HEK293 (cell line): ENCODE results near the gene HMG20A.
"Not testable (repeated sequence)": the region's sequence is repeated elsewhere in the genome, so short reads cannot be mapped to it uniquely, and the experiment has no call there.

Source experiments
- CTCF ChIA-PET: fragments of 350-600 bp; formaldehyde crosslinking; extraction: SDS; loops from one replicate; lab custom pipeline; 2021; ENCODE audit warnings: antibody characterized with exemption; lab: Yijun Ruan, JAX
- POLR2A ChIA-PET: fragments of 300-600 bp; formaldehyde crosslinking; extraction: SDS; loops from one replicate; lab custom pipeline; 2020; ENCODE audit warnings: antibody characterized with exemption, inconsistent platforms; lab: Yijun Ruan, JAX
- H3K27ac ChIP-seq: fragments of 200-500 bp; sonication (Bioruptor generic); 2 replicates; pipeline ENCODE4 v1.5.1; 2014; ENCODE audit warnings: low read depth, low read length, control low read depth, inconsistent platforms; ENCODE audit errors: extremely low read depth
- H3K36me3 ChIP-seq, 2 experiments: fragments of 200-500 bp in 1 of 2; sonication (Bioruptor generic) in 1 of 2; 1 replicate in 1 of 2; 2 replicates in 1 of 2; pipeline ENCODE4 v1.5.1; 2014 to 2017; ENCODE audit warnings: inconsistent platforms in 2 of 2, low read length in 2 of 2; ENCODE audit not compliant: control insufficient read depth in 2 of 2, insufficient read depth in 1 of 2
- H3K4me1 ChIP-seq: fragments of 200-500 bp; sonication (Bioruptor generic); 2 replicates; pipeline ENCODE4 v1.5.1; 2014; ENCODE audit warnings: mild to moderate bottlenecking, low read length, inconsistent platforms; ENCODE audit not compliant: control insufficient read depth, insufficient read depth
- H3K4me3 ChIP-seq: 2 replicates; pipeline ENCODE4 v1.5.1; 2011; ENCODE audit warnings: low read depth, mild to moderate bottlenecking, control low read depth, low read length, moderate library complexity
- H3K9me3 ChIP-seq: fragments of 200-500 bp; sonication (Bioruptor generic); 2 replicates; pipeline ENCODE4 v1.5.1; 2014; ENCODE audit warnings: low read depth, low read length, inconsistent platforms; ENCODE audit not compliant: control insufficient read depth, insufficient read depth
- EGR2 ChIP-seq: fragments of 450-650 bp; formaldehyde crosslinking; IDR thresholded peaks from 2 replicates; pipeline ENCODE4 v1.5.1; 2016; ENCODE audit warnings: low read depth, missing biosample characterization, missing genetic modification characterization
- ELK4 ChIP-seq: IDR thresholded peaks from 2 replicates; pipeline ENCODE4 v1.6.1; 2011; ENCODE audit warnings: mild to moderate bottlenecking, low read depth, low read length, borderline replicate concordance
- MEIS1 ChIP-seq: sonication (generic); formaldehyde crosslinking; IDR thresholded peaks from 2 replicates; pipeline ENCODE4 v1.8.1; 2022; ENCODE audit warnings: missing genetic modification reagents, mild to moderate bottlenecking, borderline replicate concordance
- SCRT1 ChIP-seq: fragments of 450-650 bp; formaldehyde crosslinking; IDR thresholded peaks from 2 replicates; pipeline ENCODE4 v1.5.1; 2016; ENCODE audit warnings: missing biosample characterization, missing genetic modification characterization, borderline replicate concordance
- SCRT2 ChIP-seq: fragments of 450-650 bp; formaldehyde crosslinking; IDR thresholded peaks from 2 replicates; pipeline ENCODE4 v1.5.1; 2016; ENCODE audit warnings: missing biosample characterization, missing genetic modification characterization
- YY1 ChIP-seq: fragments of 450-650 bp; formaldehyde crosslinking; IDR thresholded peaks from 2 replicates; pipeline ENCODE4 v1.5.1; 2018; ENCODE audit warnings: missing biosample characterization, missing genetic modification characterization
- ZFHX2 ChIP-seq: fragments of 450-650 bp; formaldehyde crosslinking; conservative IDR thresholded peaks from 2 replicates; pipeline ENCODE4 v1.5.1; 2016; ENCODE audit warnings: missing biosample characterization, missing genetic modification characterization
- ZFP41 ChIP-seq: fragments of 450-650 bp; formaldehyde crosslinking; IDR thresholded peaks from 2 replicates; pipeline ENCODE4 v1.5.1; 2016; ENCODE audit warnings: missing biosample characterization, missing genetic modification characterization, borderline replicate concordance
- ZNF610 ChIP-seq: fragments of 450-650 bp; formaldehyde crosslinking; IDR thresholded peaks from 2 replicates; pipeline ENCODE4 v1.5.1; 2016; ENCODE audit warnings: missing biosample characterization, missing genetic modification characterization, borderline replicate concordance
- TF ChIP-seq, protein P1 (sequence below): fragments of 450-650 bp; formaldehyde crosslinking; IDR thresholded peaks from 2 replicates; pipeline ENCODE4 v1.5.1; 2016; ENCODE audit warnings: missing biosample characterization, missing genetic modification characterization
- TF ChIP-seq, protein P2 (sequence below): fragments of 450-650 bp; formaldehyde crosslinking; IDR thresholded peaks from 2 replicates; pipeline ENCODE4 v1.5.1; 2017; ENCODE audit warnings: missing biosample characterization, missing genetic modification characterization

HMG20A gene

GRCh38 chr15:77402740-77403379, 17.8 kb upstream of the HMG20A start:
- POLR2A ChIA-PET = no interaction called here
- Histone ChIP-seq H3K9me3 (no peaks in the 10 kb centered on the region), H3K27ac (no peak overlapping the region), H3K4me1 (peaks cover 7% of the 10 kb centered on the region; the same call in 1 of the 2 replicates)
- TF ChIP-seq ZFP41 (tag by site-specific recombination) (no peak), YY1 (tag by site-specific recombination) (no peak), ZNF610 (tag by site-specific recombination) (no peak), MEIS1 (CRISPR knock-in tag) (no peak), EGR2 (tag by site-specific recombination) (no peak), ZFHX2 (0 out of 2 replicates have a peak, but pooled peaks have one; percentile 16)
- TF ChIP-seq, protein P1, sequence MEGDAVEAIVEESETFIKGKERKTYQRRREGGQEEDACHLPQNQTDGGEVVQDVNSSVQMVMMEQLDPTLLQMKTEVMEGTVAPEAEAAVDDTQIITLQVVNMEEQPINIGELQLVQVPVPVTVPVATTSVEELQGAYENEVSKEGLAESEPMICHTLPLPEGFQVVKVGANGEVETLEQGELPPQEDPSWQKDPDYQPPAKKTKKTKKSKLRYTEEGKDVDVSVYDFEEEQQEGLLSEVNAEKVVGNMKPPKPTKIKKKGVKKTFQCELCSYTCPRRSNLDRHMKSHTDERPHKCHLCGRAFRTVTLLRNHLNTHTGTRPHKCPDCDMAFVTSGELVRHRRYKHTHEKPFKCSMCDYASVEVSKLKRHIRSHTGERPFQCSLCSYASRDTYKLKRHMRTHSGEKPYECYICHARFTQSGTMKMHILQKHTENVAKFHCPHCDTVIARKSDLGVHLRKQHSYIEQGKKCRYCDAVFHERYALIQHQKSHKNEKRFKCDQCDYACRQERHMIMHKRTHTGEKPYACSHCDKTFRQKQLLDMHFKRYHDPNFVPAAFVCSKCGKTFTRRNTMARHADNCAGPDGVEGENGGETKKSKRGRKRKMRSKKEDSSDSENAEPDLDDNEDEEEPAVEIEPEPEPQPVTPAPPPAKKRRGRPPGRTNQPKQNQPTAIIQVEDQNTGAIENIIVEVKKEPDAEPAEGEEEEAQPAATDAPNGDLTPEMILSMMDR = no peak
- TF ChIP-seq, protein P2, sequence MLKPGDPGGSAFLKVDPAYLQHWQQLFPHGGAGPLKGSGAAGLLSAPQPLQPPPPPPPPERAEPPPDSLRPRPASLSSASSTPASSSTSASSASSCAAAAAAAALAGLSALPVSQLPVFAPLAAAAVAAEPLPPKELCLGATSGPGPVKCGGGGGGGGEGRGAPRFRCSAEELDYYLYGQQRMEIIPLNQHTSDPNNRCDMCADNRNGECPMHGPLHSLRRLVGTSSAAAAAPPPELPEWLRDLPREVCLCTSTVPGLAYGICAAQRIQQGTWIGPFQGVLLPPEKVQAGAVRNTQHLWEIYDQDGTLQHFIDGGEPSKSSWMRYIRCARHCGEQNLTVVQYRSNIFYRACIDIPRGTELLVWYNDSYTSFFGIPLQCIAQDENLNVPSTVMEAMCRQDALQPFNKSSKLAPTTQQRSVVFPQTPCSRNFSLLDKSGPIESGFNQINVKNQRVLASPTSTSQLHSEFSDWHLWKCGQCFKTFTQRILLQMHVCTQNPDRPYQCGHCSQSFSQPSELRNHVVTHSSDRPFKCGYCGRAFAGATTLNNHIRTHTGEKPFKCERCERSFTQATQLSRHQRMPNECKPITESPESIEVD (tag by site-specific recombination) = peak; percentile 77
- TF ChIP-seq, all 188 proteins: peak for 2
- CTCF ChIA-PET = interaction anchor here (0.6 kb wide), 1 partner anchor 281 kb away, joined by 3 read pairs; no protein-coding TSS in a partner anchor
- Histone ChIP-seq H3K36me3 (no peaks in the 10 kb centered on the region), H3K4me3 (no peak overlapping the region)

GRCh38 chr15:77406173-77406759, 14.4 kb upstream of the HMG20A start:
- not testable (repeated sequence) for H3K9me3 ChIP-seq, H3K27ac ChIP-seq, H3K36me3 ChIP-seq, H3K4me3 ChIP-seq
- ChIA-PET CTCF (interaction anchor here (0.7 to 1.3 kb wide), 4 partner anchors 10 to 1213 kb away, joined by 4 to 7 read pairs (median 4); no protein-coding TSS in a partner anchor), POLR2A (interaction anchor here (1.0 kb wide), 2 partner anchors 13 to 15 kb away, joined by 3 read pairs; partner anchors contain the start of gene PEAK1)
- peaks cover 18% of the 10 kb centered on the region; the same call in 1 of the 2 replicates for H3K4me1 ChIP-seq

DNA sequence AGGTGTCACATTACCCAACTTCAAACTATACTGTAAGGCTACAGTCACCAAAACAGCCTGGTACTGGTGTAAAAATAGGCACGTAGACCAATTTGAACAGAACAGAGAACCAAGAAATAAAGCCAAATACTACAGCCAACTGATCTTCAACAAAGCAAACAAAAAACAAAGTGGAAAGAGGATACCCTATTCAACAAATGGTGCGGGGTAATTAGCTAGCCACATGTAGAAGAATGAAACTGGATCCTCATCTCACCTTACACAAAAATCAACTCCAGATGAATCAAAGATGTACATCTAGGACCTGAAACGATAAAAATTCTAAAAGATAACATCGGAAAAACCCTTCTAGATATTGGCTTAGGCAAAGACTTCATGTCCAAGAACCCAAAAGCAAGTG, 13.8 kb upstream of the HMG20A start:
- no peak overlapping the region for H3K27ac ChIP-seq
- no peaks in the 10 kb centered on the region; a peak in 1 of 3 replicates for H3K36me3 ChIP-seq
- ChIA-PET CTCF (interaction anchor here (0.8 to 1.3 kb wide), 3 partner anchors 9 to 288 kb away, joined by 4 to 7 read pairs (median 5); no protein-coding TSS in a partner anchor), POLR2A (interaction anchor here (1.0 kb wide), 1 partner anchor 13 kb away, joined by 3 read pairs; the partner anchor contains the start of gene PEAK1)
- H3K9me3 ChIP-seq = no peaks in the 10 kb centered on the region
- peaks cover 18% of the 10 kb centered on the region; the same call in 1 of the 2 replicates for H3K4me1 ChIP-seq
- TF ChIP-seq ELK4 = no peak
- peak; percentile 69 for TF ChIP-seq SCRT1 (tag by site-specific recombination)
- peak; percentile 59; the same call in 1 of the 2 replicates for TF ChIP-seq SCRT2 (tag by site-specific recombination)
- no peak overlapping the region for H3K4me3 ChIP-seq
